ENCODE results near the gene NDUFS8. TPM values are rescaled to one million over a fixed set of nuclear protein-coding genes. Genes with fewer than 3 reads are reported as not detected.
"Not testable (repeated sequence)": the region's sequence is repeated elsewhere in the genome, so short reads cannot be mapped to it uniquely, and the experiment has no call there.

Gene NDUFS8
- 128 TPM for total RNA-seq

DNA sequence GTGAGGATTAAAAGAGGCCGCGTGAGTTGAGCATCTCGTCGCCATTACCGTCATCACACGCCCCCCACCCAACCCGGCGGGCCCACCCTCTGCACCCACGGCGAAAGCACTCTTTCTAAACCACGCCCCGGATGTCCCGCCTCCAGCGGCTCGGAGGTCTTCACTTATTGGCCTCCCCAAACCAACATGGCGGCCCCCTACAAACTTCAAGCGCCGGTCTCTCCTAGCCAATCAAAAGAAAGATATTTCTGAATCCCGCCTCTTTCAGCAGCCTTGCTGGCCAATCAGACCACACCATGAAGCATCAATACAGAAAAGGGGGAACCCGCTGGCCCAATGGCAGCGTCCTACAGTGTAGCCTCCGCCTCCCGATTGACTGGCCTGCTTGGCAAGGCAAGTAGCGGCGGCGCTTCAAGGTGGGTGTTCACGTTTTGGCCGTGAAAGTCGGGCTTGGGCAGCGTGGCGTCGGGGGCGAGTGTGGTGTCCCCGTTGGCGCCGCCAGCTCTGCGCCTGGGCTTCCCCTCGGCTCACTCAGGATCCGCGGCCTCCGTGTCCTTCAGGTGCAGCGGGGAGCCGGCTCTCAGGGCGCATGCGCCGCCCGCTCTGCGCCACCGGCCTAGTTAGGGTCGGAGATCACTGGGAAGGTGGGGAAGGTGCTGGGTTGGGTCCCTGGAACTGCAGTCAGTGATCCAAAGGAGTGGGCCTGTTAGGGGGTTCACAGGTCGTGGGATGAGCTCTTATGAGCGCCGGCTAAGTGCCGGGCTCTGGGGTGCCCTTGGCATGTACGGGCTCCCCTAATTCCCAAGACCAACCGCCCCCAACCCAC, at the start of gene NDUFS8:
Gene NDUFS8 (plus strand): TSS at position 364 of the 826 bp plus-strand sequence. CDS start 1,471 bp downstream, outside the sequence.
- peak; percentile 94 for ATAC-seq

DNA sequence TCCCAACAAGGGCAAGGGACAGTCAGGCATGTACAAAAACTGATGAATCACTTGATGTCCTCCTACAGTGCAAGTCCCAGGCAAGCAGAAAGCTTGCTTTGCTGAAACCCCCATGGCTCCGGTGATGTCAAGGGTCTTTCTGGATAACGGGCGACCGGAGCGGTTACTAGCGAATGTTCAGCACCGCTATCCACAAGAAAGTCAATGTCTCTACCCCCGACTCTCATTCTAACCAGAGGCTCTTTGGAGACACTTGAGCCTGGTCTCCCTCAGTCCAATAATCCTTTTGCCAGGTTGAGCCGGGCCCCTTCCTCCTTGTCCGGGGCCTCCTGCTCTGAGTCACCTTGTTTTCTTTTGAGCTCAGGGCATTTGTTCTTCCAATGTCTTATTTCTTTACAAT, 49.3 kb upstream of the NDUFS8 start:
- ATAC-seq = not testable (repeated sequence)

DNA sequence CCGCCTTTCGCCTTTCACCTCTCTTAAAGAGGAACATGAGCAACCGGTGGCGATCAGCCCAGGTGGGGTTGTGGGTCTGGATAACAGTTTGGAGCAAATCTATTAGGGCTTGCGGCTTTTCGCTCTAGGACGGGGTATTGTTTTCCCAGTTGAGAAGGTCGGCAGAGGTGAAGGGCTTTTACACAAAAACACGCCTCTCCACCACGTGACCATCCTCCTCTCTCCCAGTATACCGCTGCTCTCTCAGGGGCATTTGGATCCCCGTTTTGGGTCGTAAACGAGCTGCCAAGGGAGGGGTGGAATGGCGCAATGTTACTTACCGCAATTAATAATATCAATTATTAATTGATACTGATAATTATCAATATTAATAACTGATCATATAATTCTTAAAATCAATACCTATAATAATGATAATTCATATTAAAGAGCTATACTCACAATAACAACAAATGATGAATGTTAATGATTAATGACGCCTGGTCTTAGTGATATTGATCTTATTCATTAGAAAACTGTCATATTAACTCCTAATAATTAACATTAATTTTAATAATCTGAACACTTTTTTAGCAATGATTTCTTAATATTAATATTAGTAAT, 48.1 kb upstream of the NDUFS8 start:
- not testable (repeated sequence) for ATAC-seq

DNA sequence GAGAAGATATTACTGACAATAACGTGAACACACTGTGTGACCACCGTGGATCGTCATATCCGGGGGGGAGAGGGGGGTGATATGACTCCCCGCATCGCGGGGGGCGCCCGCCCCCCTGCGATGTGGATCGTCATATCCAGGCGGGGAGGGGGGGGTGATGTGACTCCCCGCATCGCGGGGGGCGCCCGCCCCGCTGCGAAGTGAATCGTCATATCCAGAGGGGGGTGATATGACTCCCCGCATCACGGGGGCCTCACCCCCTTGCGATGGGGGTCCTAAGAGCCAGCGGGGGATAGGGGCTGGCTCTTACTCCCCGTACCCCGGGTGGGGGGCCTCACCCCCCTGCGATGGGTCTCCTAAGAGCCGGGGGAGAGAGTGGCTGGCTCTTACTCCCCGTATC, 46.5 kb upstream of the NDUFS8 start:
- ATAC-seq = no peak

DNA sequence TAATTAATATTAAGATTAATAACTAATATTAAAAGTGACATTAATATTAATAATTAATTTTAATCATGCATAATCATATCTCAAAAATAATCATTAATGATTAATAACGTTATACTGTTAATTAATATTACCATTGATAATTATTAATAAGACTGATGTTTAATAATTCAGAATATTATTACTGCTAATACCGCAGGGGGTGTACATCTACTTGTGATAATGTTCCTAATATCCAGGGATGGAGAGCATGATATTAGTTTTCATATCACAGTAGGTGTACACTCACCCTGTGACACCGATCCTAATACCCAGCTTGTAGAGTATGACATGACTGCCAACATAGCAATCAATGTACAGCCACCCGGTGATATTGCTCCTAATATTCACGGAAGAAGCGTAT, 45.2 kb upstream of the NDUFS8 start:
- not testable (repeated sequence) for ATAC-seq

DNA sequence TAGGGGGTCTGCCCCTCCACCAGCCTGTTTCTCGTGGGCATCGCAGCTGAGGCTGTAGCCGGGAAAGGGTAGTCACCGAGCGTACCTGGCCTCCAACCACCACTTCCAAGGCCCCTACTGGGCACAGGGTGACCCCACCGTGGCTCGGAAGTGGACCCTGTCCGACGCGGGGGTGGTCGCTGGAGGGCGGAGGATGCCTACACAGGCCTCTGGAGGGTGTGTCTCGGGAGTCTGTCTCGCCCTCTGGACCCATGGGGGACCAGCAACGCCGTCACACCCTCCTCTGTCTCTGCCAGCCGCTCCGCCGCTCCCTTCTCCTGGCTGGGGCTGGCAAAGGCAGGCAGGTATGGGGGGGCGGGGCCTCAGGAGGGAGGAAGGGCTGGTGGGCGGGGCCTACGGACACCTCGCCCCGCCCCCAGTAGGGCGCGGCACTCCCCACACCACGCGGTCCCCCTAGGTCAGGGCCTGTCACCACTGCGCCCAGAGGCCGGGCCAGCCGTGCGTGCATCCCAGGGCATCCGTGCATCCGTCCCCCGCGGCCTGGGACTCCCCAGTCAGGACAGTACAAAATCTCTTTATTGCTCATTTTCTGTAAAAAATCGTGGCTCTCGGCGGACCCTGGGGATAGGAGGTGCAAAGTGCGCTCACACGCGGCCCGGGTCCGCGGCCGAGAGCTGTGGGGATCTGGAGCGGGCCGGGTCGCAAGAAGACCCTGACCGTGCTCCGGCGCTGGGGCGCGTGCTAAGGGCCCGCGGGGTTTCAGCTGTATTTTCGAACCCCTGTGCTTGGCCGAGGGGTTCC, 39.7 kb upstream of the NDUFS8 start:
- peak; percentile 89 for ATAC-seq

DNA sequence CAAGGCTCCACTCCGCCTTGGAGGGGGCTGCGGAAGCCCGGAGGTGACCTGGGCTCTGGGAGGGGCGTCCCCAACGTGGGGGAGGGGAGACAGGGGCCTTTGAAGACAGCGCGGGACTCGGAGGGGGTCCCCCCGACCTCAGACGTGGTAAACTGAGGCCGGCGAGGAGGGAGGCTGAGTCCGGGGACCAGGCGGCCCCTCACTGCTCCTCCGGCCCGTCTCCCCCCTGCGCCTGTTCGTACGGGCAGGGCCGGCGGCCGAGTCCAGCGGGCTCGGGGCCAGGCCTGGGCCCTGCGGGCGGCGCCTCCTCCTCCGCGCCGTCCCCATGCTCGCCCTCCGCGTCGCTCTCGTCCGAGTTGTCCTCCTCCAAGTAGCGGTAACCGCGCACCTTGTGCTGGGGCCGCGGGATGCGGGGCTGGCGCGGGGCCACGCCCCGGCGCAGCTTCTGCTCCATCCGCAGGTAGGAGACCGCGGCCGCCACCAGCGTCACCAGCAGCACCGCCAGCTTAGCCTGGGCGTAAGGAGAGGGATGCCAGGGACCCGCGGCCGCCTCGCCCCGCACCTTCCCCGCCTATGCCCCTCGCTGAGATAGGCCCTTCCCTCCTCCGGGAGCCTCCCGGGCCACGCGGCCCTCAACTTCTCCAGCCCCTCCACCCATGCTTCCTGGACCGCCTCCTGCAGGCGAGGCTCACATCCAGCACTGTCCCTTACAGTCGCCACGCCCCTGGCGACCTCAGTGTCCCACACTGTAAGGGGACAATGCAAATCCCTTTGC, 38.9 kb upstream of the NDUFS8 start:
- ATAC-seq = not testable (repeated sequence)

DNA sequence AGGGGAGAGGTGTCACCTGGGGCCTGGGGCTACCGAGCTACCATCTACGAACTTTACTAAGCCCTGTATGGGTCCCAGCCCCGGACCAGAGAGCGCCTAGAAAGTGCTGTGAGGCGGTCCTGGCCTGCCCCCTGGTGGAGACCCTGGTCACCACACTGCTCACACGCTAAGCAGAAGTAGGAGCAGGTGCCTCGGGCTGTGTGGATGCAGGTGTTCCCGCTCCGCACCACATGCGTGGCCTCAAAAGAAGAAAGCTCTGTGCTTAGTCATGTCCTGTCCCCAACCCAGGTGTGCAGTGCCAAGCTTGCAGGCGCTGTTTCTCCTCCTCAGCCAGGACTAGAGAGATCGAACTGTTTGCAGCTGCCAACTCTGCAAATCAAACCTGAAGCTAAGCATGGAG, 36.7 kb upstream of the NDUFS8 start:
- ATAC-seq = not testable (repeated sequence)

DNA sequence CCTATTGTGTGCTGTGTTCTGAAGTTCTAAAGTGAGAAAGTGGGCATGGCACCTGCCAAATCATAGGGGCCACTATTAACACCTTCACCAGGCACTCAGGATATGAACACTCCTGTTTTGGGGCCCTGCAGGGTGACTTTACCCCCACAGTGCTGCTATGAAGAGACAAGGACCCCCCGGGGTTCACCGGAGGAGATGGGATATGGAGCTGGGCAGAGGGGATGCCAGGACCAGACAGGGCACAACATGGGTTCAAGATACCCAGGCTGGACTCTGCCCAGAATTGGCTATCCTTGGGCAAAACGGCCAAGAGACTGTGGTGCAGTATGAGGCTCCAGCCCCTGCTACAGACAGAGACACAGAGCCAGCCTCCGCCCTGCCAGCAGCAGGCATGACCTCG, 36.1 kb upstream of the NDUFS8 start:
- ATAC-seq = not testable (repeated sequence)

DNA sequence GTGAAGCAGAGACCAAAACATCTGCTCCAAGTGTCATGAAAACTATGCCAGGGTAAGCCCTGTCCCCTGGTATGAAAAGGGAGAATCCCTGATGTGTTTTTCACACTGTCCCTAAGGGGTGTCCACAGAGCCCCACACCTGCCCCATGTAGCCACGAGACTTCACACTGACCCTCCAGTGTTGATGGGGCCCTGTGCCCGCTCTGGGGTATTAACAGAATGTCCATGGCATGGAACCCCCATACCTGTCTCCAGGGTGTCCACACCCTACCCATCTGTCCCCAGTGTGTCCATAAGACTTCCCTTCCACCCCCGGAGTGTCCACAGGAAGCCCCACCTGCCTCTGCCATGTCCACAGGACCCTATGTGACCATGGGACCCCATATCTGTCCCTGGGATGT, 35.4 kb upstream of the NDUFS8 start:
- ATAC-seq = not testable (repeated sequence)

DNA sequence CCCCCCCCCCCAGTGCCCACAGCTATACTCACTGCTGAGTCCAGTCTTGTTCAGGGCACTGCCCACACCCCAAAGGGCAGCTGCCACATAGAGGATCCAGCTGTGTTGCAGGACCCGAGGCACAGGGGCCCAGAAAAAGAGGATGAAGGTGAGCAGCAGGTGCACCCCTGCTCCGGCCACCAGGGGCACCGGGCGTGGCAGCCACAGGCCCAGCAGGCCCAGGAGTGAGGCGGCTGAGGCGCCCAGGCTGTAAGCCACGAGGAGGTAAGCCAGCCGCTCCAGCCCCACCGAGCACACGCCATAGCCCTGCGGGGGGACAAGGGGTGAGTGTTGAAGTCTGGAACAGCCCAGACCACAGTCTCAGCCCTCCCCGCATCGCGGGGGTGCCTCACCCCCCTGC, 34.9 kb upstream of the NDUFS8 start:
- ATAC-seq = not testable (repeated sequence)

DNA sequence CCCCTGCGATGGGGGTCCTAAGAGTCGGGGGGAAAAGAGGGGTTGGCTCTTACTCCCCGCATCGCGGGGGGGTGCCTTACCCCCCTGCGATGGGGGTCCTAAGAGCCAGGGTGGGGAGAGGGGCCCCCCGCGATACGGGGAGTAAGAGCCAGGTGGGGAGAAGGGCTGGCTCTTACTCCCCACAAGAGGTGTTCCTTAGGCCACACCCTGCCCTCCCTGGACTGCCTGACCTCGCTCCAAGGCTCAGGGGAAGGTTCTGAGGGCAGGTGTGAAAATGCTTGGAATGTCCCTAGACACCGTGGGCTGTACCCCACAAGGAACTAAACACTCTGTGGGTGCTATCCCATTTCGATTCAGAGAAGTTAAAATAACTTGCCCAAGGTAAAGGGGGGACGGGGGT, 34.4 kb upstream of the NDUFS8 start:
- ATAC-seq = peak; percentile 32

DNA sequence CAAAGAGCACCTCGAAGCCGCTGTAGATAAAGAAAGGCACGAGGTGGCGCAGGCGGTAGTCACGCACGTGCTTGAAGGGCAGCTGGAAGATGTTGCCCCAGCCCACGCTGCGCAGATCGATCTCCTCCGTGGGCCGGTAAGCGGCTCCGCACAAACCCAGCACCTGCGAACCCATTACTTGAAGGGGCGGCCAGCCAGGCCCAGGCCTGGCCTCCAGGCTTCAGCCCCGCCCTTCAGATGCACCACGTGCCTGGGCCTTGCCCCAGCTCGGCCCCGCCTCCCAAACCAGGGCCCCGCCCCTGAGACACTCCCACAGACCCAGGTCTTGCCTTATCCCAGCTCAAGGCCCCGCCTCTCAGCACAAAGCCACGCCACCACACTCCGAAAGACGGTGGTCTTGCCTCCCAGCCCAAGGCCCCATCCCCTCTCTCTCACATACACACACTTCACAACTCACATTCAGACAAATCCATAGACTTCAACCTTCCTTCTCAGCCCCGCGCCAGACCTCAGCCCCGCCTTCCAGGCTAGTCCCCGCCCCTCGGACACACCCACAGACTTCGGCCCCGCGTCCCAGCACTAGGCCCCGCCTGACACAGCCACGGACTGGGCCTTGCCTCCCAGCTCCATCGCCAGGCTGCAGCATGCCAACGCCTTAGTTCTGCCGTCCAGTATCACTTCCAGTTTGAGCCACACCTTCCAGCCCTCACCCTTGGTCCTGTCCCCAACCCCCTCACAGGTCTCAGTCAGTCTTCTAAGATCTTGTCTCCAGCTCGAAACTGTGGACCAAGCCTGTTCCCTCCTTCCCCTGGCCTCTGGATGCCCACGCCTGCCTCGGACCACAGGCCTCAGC, 33.6 kb upstream of the NDUFS8 start:
- peak; percentile 62 for ATAC-seq

DNA sequence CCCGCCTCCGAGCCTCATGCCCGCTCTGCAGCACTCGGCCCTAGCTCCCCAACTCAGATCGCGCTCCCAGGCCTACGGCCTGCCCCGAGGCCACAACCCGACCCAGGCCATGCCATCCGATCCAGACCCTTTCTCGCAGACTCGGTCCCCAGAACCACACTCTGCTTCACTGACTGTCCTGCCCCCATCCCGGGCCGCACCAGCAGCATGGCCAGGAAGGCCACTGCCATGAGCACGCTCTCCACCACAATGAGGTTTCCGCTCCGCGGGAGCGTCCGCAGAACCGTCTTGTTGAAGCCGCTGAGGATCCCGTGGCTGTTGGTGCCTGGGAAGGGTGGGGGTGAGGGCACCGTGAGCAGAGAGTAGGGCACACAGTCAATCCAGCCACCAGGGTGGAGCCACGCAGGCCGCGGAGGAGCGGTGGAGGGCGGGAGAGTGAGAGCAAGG, 33.0 kb upstream of the NDUFS8 start:
- peak; percentile 29 for ATAC-seq

DNA sequence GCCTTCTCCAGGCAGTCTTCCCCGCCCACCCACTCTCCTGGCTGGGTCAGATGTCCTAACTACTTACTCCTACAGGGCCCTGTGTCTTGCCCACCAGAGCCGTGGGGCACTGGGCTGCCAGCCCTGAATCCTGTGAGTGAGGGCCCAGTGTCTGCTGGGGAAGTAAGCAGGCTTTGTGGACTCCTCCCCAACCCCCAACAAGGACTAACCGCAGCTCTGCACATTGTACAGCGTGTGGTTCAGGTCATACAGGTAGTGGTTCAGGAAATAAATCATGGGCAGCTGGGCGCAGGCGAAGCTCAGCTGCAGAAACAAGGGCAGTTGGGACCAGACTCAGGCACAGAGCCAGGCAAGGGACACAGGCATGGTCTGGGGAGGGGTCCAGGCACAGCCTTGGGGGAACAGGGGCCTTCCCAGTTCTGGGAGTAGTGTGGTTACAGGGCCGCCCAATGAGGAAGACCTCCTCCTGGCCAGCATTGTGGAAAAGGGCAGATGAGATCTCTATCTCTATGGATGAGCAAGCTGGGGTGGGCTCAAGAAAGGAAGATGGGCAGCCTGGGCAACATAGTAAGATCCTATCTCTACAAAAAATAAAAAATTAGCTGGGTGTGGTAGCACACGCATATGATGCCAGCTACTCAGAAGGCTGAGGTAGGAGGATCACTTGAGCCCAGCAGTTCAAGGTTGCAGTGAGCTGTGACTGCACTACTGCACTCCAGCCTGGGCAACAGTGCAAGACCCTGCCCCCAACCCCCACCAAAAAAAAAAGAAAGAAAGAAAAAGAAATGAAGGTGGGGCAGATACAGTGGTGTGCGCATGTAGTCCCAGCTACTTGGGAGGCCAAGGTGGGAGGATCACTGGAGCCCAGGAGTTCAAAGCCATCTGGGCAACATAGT, 32.1 kb upstream of the NDUFS8 start:
- no peak for ATAC-seq

DNA sequence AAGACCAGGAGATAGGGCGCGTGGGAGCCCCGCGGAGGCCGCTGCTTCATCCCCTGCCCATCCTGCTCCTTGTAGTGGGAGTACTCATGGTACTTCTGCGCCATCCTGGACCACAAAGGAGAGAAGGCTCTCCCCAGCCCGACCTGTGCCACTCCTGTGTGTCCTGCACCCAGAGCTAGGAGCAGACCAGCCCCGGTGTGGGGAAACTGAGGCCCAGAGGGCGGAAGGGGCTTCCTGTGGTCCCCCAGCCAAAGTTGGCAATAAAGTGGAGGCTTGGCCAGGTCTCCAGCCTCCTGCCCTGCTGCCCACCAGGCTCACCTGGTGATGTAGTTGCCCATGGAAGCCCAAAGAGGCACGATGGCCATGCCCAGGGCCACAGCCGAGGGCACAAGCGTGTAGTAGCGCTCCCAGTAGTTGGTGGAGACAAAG, 31.3 kb upstream of the NDUFS8 start:
- no peak for ATAC-seq

DNA sequence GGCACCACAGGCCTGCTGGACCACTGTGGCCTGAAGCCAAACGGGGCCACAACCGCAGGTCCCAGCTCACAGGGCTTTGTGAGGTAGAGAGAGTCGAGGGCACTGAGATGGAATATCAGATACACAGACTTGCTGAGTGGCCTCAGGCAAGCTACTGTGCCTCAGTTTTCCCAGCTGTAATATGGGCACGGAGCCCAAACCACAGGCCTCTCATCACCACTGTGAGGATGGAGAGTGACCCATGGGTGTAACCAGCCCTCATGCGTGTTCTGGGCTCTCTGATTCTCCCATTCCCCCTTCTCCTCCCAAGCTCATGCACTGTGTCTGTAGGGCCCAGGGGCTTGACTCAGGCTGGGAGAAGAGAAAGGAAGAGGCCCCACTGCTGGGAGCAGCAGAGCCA, 30.8 kb upstream of the NDUFS8 start:
- ATAC-seq = no peak

DNA sequence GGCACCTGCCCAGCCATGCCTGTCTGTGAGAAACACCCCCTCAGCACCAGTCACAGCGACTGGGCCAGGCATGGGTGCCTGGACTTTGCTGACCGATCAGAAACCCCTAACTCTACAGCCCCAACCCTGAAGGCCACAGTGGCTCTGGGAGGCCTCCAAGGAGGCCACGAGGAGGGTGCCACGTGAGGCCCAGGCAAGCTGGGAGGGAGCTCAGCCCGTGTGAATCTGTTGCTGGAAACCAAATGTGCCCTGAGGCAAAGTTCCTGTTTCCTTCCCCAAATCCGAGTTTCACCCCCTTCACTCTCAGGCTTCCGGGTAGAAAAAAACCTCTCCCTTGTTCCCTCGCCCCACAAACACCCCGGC, 27.9 kb upstream of the NDUFS8 start:
- ATAC-seq = peak; percentile 3

DNA sequence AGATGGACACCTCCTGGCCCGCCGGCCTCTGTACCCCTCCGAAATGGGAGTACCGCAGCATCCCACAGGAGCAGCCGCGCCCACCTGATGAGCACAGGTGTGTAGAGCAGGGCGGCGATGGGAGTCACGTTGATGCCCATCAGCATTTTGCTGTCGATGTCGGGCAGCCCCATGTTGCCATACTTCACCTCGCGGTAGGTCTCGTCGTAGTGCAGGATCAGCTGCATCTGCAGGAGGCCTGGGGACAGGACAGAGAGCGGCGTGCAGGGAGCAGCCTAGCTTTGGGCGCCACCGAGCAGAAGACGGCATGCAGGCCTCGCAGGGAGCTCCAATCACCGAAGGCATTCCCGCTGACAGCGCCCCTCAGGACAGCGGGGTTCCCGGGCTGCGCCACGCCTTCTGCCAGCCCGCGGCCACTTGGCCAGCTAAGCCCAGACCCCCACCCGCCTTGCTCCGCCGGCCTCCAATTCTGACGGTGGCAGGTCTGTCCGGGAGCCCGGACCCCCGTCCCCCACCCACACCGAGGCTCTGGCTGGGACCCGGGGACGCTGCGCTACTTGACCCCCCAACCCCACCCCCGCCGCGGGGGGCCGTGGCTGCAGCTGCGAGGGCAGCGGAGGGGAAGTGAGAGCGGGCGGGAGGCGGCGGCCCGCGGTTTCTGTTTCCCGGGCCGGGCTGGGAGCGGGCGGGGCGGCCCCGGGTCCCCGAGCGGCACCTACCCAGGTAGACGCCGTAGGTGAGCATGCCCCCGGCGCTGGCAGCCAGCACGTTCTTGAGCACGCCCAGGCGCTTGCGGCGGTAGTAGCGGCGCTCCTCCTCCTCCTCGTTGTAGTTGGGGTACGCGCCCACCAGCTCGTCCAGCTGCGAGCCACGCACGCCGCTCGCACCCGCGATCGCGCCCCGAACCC, 27.3 kb upstream of the NDUFS8 start:
- ATAC-seq = peak; percentile 59
